WTC11 (cell line): Measurements from ENCODE around the gene FYN. TPM values are rescaled to one million over a fixed set of nuclear protein-coding genes. Genes with fewer than 3 reads are reported as not detected.
A peak's percentile ranks its signal among the peaks of the same experiment; 100 is the strongest.

Experiments
- ATAC-seq: fragments of 200-7000 bp; cut with Tn5 transposase; 2 replicates; pipeline ENCODE4 v1.10.0; 2021; ENCODE audit warnings: mild to moderate bottlenecking, moderate library complexity
- CTCF ChIA-PET: fragments of 300-600 bp; sonication (Branson Sonifier 250); formaldehyde crosslinking; loops from one replicate; lab custom pipeline; 2021; ENCODE audit warnings: antibody characterized with exemption; lab: Charles Lee
- POLR2A ChIA-PET: fragments of 350-600 bp; sonication (Branson Sonifier 250); formaldehyde crosslinking; loops from one replicate; lab custom pipeline; 2021; ENCODE audit warnings: antibody characterized with exemption; lab: Charles Lee
- DNase-seq: peaks from one replicate; pipeline ENCODE4 v3.0.0; 2021; ENCODE audit warnings: low spot score
- H3K27ac Mint-ChIP-seq: 2 replicates; pipeline ENCODE4 v1.8.0; 2021; ENCODE audit warnings: mixed read lengths
- H3K27me3 Mint-ChIP-seq: 2 replicates; pipeline ENCODE4 v1.8.0; 2021; ENCODE audit warnings: low read depth, mild to moderate bottlenecking, moderate library complexity, mixed read lengths
- H3K36me3 Mint-ChIP-seq: 2 replicates; pipeline ENCODE4 v1.8.0; 2021; ENCODE audit warnings: mixed read lengths
- H3K4me1 Mint-ChIP-seq: 2 replicates; pipeline ENCODE4 v1.8.0; 2022; ENCODE audit warnings: mixed read lengths
- H3K4me3 Mint-ChIP-seq: 2 replicates; pipeline ENCODE4 v1.8.0; 2021; ENCODE audit warnings: mild to moderate bottlenecking, moderate library complexity, mixed read lengths
- H3K9me3 Mint-ChIP-seq: 2 replicates; pipeline ENCODE4 v1.8.0; 2021; ENCODE audit warnings: mixed read lengths
- CREB1 ChIP-seq: sonication (generic); formaldehyde crosslinking; IDR thresholded peaks from 2 replicates; pipeline ENCODE4 v1.8.0; 2023; ENCODE audit warnings: mild to moderate bottlenecking, missing genetic modification reagents
- FOXJ3 ChIP-seq: sonication (generic); formaldehyde crosslinking; IDR thresholded peaks from 2 replicates; pipeline ENCODE4 v1.9.0; 2021; ENCODE audit warnings: missing genetic modification reagents, mild to moderate bottlenecking, borderline replicate concordance
- FOXK1 ChIP-seq: sonication (generic); formaldehyde crosslinking; IDR thresholded peaks from 2 replicates; pipeline ENCODE4 v1.8.0; 2022; ENCODE audit warnings: mild to moderate bottlenecking, moderate library complexity, missing genetic modification reagents
- MXD4 ChIP-seq: fragments of 250-450 bp; sonication (Bioruptor Pico); IDR thresholded peaks from 2 replicates; pipeline ENCODE4 v1.8.0; 2021; ENCODE audit warnings: mild to moderate bottlenecking, moderate library complexity, borderline replicate concordance
- NFE2L1 ChIP-seq: sonication (generic); formaldehyde crosslinking; IDR thresholded peaks from 2 replicates; pipeline ENCODE4 v1.8.1; 2023; ENCODE audit warnings: missing genetic modification reagents
- NR1H2 ChIP-seq: sonication (generic); formaldehyde crosslinking; IDR thresholded peaks from 2 replicates; pipeline ENCODE4 v1.9.0; 2021; ENCODE audit warnings: mild to moderate bottlenecking, moderate library complexity, missing genetic modification reagents
- OVOL2 ChIP-seq: fragments of 250-450 bp; sonication (Bioruptor Pico); IDR thresholded peaks from 2 replicates; pipeline ENCODE4 v1.9.0; 2021; ENCODE audit warnings: mild to moderate bottlenecking, borderline replicate concordance
- RELA ChIP-seq: sonication (generic); formaldehyde crosslinking; IDR thresholded peaks from 2 replicates; pipeline ENCODE4 v1.8.1; 2022; ENCODE audit warnings: missing genetic modification reagents, mild to moderate bottlenecking, borderline replicate concordance
- SP1 ChIP-seq: sonication (generic); formaldehyde crosslinking; conservative IDR thresholded peaks from 2 replicates; pipeline ENCODE4 v1.8.1; 2022; ENCODE audit warnings: missing genetic modification reagents
- TEAD1 ChIP-seq: sonication (generic); formaldehyde crosslinking; IDR thresholded peaks from 2 replicates; pipeline ENCODE4 v1.8.0; 2022; ENCODE audit warnings: mild to moderate bottlenecking, missing genetic modification reagents
- TEAD4 ChIP-seq: sonication (generic); formaldehyde crosslinking; IDR thresholded peaks from 2 replicates; pipeline ENCODE4 v1.8.0; 2022; ENCODE audit warnings: mild to moderate bottlenecking, missing genetic modification reagents
- ZNF219 ChIP-seq: sonication (generic); formaldehyde crosslinking; IDR thresholded peaks from 2 replicates; pipeline ENCODE4 v1.8.0; 2023; ENCODE audit warnings: missing genetic modification reagents, mild to moderate bottlenecking, borderline replicate concordance
- ZNF396 ChIP-seq: fragments of 250-450 bp; sonication (Bioruptor Pico); IDR thresholded peaks from 2 replicates; pipeline ENCODE4 v1.8.0; 2021; ENCODE audit warnings: mild to moderate bottlenecking, moderate library complexity, borderline replicate concordance
- total RNA-seq: library from RNA; stranded (reverse); gene quantifications from 3 replicates; pipeline ENCODE4 v1.2.3, GENCODE V29; 2021
- TF ChIP-seq, protein P1 (sequence below): sonication (generic); formaldehyde crosslinking; IDR thresholded peaks from 2 replicates; pipeline ENCODE4 v1.8.1; 2023; ENCODE audit warnings: mild to moderate bottlenecking, missing genetic modification reagents
- TF ChIP-seq, protein P2 (sequence below): fragments of 250-450 bp; sonication (Bioruptor Pico); IDR thresholded peaks from 2 replicates; pipeline ENCODE4 v1.9.0; 2021; ENCODE audit warnings: mild to moderate bottlenecking
- TF ChIP-seq, protein P3 (sequence below): fragments of 250-450 bp; sonication (Bioruptor Pico); conservative IDR thresholded peaks from 2 replicates; pipeline ENCODE4 v1.9.0; 2021; ENCODE audit warnings: mild to moderate bottlenecking
- TF ChIP-seq, protein P4 (sequence below): sonication (generic); formaldehyde crosslinking; IDR thresholded peaks from 2 replicates; pipeline ENCODE4 v1.8.0; 2022; ENCODE audit warnings: mild to moderate bottlenecking, missing genetic modification reagents
- TF ChIP-seq, protein P5 (sequence below): sonication (generic); formaldehyde crosslinking; IDR thresholded peaks from 2 replicates; pipeline ENCODE4 v1.8.1; 2022; ENCODE audit warnings: mild to moderate bottlenecking, missing genetic modification reagents, moderate library complexity, borderline replicate concordance
- TF ChIP-seq, protein P6 (sequence below): sonication (generic); formaldehyde crosslinking; IDR thresholded peaks from 2 replicates; pipeline ENCODE4 v1.8.0; 2023; ENCODE audit warnings: mild to moderate bottlenecking, missing genetic modification reagents
- TF ChIP-seq, protein P7 (sequence below): sonication (generic); formaldehyde crosslinking; conservative IDR thresholded peaks from 2 replicates; pipeline ENCODE4 v1.8.1; 2022; ENCODE audit warnings: mild to moderate bottlenecking, missing genetic modification reagents

FYN gene
- total RNA-seq, 1 experiment from 2014 or later: 63.9 TPM

DNA sequence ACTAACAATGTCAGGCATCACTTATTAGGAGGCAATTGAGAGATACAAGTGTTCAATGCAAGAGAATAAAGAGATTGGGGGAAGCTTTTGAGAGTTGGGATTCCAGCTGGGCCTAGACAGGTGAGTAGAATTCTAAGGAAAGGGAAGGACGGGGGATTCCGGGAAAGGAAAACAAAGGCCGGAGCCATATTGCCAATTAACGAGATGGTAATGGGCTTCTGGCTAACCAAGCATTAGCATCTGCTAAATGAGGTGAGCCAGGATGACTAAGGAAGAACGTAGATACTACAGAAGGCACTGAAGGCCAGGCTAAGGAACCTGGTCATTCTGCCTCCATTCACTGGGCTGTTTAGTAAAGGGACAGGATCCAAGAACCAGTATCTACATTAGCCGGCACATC is 10.5 kb downstream of the FYN start:
- Mint-ChIP-seq H3K4me3 (no peak overlapping the region), H3K27me3 (no peaks in the 10 kb centered on the region), H3K4me1 (peaks cover 76% of the 10 kb centered on the region), H3K27ac (peak overlapping the region; percentile 72), H3K36me3 (no peaks in the 10 kb centered on the region), H3K9me3 (no peaks in the 10 kb centered on the region)
- DNase-seq (no peak), ATAC-seq (no peak; the same call in 1 of the 2 replicates)
- CTCF ChIA-PET: no interaction called here
- POLR2A ChIA-PET: interaction anchor here (1.5 kb wide), 1 partner anchor 12 kb away, joined by 3 read pairs; no protein-coding TSS in a partner anchor
- no peak for TF ChIP-seq FOXK1
- TF ChIP-seq, protein P1, sequence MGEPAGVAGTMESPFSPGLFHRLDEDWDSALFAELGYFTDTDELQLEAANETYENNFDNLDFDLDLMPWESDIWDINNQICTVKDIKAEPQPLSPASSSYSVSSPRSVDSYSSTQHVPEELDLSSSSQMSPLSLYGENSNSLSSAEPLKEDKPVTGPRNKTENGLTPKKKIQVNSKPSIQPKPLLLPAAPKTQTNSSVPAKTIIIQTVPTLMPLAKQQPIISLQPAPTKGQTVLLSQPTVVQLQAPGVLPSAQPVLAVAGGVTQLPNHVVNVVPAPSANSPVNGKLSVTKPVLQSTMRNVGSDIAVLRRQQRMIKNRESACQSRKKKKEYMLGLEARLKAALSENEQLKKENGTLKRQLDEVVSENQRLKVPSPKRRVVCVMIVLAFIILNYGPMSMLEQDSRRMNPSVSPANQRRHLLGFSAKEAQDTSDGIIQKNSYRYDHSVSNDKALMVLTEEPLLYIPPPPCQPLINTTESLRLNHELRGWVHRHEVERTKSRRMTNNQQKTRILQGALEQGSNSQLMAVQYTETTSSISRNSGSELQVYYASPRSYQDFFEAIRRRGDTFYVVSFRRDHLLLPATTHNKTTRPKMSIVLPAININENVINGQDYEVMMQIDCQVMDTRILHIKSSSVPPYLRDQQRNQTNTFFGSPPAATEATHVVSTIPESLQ (CRISPR knock-in tag): no peak
- TF ChIP-seq OVOL2 (CRISPR knock-in tag): no peak
- TF ChIP-seq NR1H2 (CRISPR knock-in tag): no peak

DNA sequence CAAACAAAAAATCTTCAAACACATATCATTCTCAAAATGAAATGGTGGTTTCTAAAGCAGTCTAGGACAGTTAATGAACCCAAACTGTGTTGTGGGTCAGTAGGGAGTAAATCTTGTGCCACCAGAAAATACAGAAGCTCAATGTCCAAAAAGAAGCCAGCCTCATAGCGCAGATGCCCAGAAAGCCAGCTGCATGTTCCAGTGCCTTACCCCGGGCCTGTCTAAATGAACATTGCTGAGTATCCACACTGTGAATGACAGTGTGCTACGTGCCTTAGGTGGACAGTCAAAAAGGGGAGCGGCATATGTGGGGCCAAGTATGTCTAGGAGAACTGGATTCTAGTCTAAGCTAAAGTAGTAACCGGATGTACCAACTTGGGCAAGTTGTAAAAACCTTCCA is 10.9 kb downstream of the FYN start:
- Mint-ChIP-seq H3K9me3 (no peaks in the 10 kb centered on the region), H3K27ac (peak overlapping the region; percentile 72), H3K27me3 (no peaks in the 10 kb centered on the region), H3K36me3 (no peaks in the 10 kb centered on the region), H3K4me3 (no peak overlapping the region), H3K4me1 (peaks cover 76% of the 10 kb centered on the region)
- ATAC-seq (no peak), DNase-seq (no peak)
- TF ChIP-seq TEAD1 (no peak), TEAD4 (CRISPR knock-in tag) (no peak), CREB1 (CRISPR knock-in tag) (no peak), NFE2L1 (no peak), MXD4 (CRISPR knock-in tag) (no peak), ZNF219 (no peak), SP1 (CRISPR knock-in tag) (no peak)
- TF ChIP-seq, protein P2, sequence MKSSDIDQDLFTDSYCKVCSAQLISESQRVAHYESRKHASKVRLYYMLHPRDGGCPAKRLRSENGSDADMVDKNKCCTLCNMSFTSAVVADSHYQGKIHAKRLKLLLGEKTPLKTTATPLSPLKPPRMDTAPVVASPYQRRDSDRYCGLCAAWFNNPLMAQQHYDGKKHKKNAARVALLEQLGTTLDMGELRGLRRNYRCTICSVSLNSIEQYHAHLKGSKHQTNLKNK (CRISPR knock-in tag): no peak
- TF ChIP-seq, protein P3, sequence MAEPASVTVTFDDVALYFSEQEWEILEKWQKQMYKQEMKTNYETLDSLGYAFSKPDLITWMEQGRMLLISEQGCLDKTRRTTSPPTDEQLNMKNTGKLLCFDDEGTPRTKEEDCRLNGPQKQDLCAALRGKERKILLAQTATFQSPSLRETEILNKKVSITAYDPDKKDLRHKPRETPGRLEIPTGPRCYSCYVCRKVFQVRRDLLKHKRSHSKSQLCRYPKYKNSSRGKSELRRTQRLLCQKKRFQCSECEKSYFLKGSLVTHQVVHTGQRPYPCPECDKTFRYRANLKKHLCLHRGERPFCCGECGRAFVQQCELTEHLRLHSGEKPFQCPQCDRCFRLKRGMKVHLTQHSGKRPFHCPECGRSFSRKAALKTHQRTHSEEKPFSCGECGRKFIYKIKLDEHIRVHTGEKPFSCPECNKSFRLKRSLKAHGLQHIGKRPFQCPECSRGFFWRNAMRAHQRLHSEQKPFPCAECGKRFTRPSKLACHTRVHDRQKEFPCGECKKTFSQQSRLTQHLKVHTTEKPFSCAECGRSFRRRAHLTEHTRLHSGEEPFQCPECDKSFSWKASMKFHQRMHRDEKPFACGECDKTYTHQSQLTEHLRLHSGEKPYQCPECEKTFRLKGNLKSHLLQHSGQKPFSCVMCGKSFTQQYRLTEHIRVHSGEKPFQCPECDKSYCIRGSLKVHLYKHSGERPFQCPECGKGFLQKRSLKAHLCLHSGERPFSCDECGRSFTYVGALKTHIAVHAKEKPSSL (CRISPR knock-in tag): no peak
- TF ChIP-seq, protein P4, sequence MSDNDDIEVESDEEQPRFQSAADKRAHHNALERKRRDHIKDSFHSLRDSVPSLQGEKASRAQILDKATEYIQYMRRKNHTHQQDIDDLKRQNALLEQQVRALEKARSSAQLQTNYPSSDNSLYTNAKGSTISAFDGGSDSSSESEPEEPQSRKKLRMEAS (CRISPR knock-in tag): no peak
- POLR2A ChIA-PET: interaction anchor here (1.5 kb wide), 1 partner anchor 12 kb away, joined by 3 read pairs; no protein-coding TSS in a partner anchor
- CTCF ChIA-PET: interaction anchor here (1.4 kb wide), 1 partner anchor 62 kb away, joined by 5 read pairs; no protein-coding TSS in a partner anchor

DNA sequence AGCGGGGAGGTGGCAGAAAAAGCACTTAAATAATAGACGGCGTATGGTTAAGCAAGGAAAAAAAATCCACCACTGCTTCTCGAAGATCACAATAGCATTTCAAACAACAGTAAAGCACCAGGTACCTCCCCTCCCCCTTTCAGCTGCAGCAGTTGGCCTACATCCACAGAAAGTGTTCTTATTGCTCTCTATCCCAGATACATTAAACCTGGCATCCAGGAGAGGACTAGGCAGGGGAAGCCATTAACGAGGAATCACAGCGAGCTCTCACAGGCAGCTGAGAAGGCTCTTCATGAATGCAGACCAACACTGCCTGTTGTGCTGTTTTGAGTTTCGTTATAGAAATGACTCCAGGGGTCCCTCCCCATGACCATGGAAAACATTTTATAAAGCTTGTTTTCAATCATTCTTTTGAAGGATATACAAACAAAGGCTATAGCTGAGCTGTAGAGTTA is 11.8 kb downstream of the FYN start:
- no peak overlapping the region for H3K4me3 Mint-ChIP-seq
- TF ChIP-seq, protein P5, sequence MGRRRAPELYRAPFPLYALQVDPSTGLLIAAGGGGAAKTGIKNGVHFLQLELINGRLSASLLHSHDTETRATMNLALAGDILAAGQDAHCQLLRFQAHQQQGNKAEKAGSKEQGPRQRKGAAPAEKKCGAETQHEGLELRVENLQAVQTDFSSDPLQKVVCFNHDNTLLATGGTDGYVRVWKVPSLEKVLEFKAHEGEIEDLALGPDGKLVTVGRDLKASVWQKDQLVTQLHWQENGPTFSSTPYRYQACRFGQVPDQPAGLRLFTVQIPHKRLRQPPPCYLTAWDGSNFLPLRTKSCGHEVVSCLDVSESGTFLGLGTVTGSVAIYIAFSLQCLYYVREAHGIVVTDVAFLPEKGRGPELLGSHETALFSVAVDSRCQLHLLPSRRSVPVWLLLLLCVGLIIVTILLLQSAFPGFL (CRISPR knock-in tag): no peak
- TF ChIP-seq RELA (CRISPR knock-in tag) (no peak), FOXJ3 (CRISPR knock-in tag) (no peak), ZNF396 (CRISPR knock-in tag) (no peak)
- TF ChIP-seq, protein P6, sequence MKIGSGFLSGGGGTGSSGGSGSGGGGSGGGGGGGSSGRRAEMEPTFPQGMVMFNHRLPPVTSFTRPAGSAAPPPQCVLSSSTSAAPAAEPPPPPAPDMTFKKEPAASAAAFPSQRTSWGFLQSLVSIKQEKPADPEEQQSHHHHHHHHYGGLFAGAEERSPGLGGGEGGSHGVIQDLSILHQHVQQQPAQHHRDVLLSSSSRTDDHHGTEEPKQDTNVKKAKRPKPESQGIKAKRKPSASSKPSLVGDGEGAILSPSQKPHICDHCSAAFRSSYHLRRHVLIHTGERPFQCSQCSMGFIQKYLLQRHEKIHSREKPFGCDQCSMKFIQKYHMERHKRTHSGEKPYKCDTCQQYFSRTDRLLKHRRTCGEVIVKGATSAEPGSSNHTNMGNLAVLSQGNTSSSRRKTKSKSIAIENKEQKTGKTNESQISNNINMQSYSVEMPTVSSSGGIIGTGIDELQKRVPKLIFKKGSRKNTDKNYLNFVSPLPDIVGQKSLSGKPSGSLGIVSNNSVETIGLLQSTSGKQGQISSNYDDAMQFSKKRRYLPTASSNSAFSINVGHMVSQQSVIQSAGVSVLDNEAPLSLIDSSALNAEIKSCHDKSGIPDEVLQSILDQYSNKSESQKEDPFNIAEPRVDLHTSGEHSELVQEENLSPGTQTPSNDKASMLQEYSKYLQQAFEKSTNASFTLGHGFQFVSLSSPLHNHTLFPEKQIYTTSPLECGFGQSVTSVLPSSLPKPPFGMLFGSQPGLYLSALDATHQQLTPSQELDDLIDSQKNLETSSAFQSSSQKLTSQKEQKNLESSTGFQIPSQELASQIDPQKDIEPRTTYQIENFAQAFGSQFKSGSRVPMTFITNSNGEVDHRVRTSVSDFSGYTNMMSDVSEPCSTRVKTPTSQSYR (CRISPR knock-in tag): no peak
- TF ChIP-seq, protein P7, sequence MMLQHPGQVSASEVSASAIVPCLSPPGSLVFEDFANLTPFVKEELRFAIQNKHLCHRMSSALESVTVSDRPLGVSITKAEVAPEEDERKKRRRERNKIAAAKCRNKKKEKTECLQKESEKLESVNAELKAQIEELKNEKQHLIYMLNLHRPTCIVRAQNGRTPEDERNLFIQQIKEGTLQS (CRISPR knock-in tag): no peak

More for the DNA sequence above, 11.8 kb downstream of the FYN start:
- ChIA-PET POLR2A (interaction anchor here (1.5 kb wide), 1 partner anchor 11 kb away, joined by 3 read pairs; no protein-coding TSS in a partner anchor), CTCF (interaction anchor here (0.9 to 1.4 kb wide), 2 partner anchors 61 to 182 kb away, joined by 3 to 5 read pairs; no protein-coding TSS in a partner anchor)
- Mint-ChIP-seq H3K36me3 (no peaks in the 10 kb centered on the region), H3K4me1 (peaks cover 78% of the 10 kb centered on the region), H3K9me3 (no peaks in the 10 kb centered on the region), H3K27ac (peak overlapping the region; percentile 41; the same call in 1 of the 2 replicates), H3K27me3 (no peaks in the 10 kb centered on the region)
- peak; percentile 58 for ATAC-seq
- no peak for DNase-seq
